BLaER1 treated with 17β-estradiol and CSF1 and Interleukin-3, amounts not matched to agents 10 nM and 100 nM (cell line): Measurements from ENCODE around the gene SDE2.
"Not testable (repeated sequence)": the region's sequence is repeated elsewhere in the genome, so short reads cannot be mapped to it uniquely, and the experiment has no call there.

Source experiments
- H3K27ac ChIP-seq, 11 experiments: shearing (Covaris generic); formaldehyde crosslinking; 2 replicates each; pipeline ENCODE4 v1.8.1; 2022
- H3K27me3 ChIP-seq, 11 experiments: shearing (Covaris generic); formaldehyde crosslinking; 2 replicates each; pipeline ENCODE4 v1.8.1; 2022
- H3K36me3 ChIP-seq, 11 experiments: shearing (Covaris generic); formaldehyde crosslinking; 2 replicates each; pipeline ENCODE4 v1.8.1; 2022
- H3K4me1 ChIP-seq, 10 experiments: shearing (Covaris generic); formaldehyde crosslinking; 2 replicates each; pipeline ENCODE4 v1.8.1; 2022
- H3K4me2 ChIP-seq, 11 experiments: shearing (Covaris generic); formaldehyde crosslinking; 2 replicates each; pipeline ENCODE4 v1.8.1; 2022
- H3K4me3 ChIP-seq, 10 experiments: shearing (Covaris generic); formaldehyde crosslinking; 2 replicates each; pipeline ENCODE4 v1.8.1; 2022
- H3K9ac ChIP-seq, 11 experiments: shearing (Covaris generic); formaldehyde crosslinking; 2 replicates each; pipeline ENCODE4 v1.8.1; 2022
- H3K9me3 ChIP-seq, 11 experiments: shearing (Covaris generic); formaldehyde crosslinking; replicated peaks in 1 of 11; 2 replicates each; pipeline ENCODE4 v1.8.1; 2022
- H4K20me1 ChIP-seq, 11 experiments: shearing (Covaris generic); formaldehyde crosslinking; 2 replicates each; pipeline ENCODE4 v1.8.1; 2022
- Cebpa-rat ChIP-seq, 11 experiments: shearing (Covaris generic); IDR thresholded peaks; 2 replicates each; pipeline ENCODE4 v1.8.1; 2022

The SDE2 gene

GRCh38 chr1:225990705-225991464 is 8.3 kb downstream of the SDE2 start:
- H3K4me1 ChIP-seq: peaks cover 8 to 34% (median 25%) of the 10 kb centered on the region in 10 experiments; a peak in 19 of 20 replicates
- peak overlapping the region in 7 of 11 experiments; percentile 5 to 46 (median 34); a peak in 11 of 22 replicates for H3K9ac ChIP-seq
- no peaks in the 10 kb centered on the region for H3K9me3 ChIP-seq
- H3K4me3 ChIP-seq: no peak overlapping the region
- peak overlapping the region in 8 of 11 experiments; percentile 6 to 42 (median 26); a peak in 12 of 22 replicates for H3K27ac ChIP-seq
- no peak for TF ChIP-seq Cebpa-rat (IDR thresholded peaks at IDR 0.05)
- no peaks in the 10 kb centered on the region for H3K27me3 ChIP-seq
- peak overlapping the region; percentile 0 to 47 (median 22); a peak in 15 of 22 replicates for H3K4me2 ChIP-seq
- H4K20me1 ChIP-seq: peaks cover 11 to 87% (median 28%) of the 10 kb centered on the region in 11 experiments; a peak in 19 of 22 replicates
- H3K36me3 ChIP-seq: peaks cover 92 to 100% (median 97%) of the 10 kb centered on the region in 11 experiments

DNA sequence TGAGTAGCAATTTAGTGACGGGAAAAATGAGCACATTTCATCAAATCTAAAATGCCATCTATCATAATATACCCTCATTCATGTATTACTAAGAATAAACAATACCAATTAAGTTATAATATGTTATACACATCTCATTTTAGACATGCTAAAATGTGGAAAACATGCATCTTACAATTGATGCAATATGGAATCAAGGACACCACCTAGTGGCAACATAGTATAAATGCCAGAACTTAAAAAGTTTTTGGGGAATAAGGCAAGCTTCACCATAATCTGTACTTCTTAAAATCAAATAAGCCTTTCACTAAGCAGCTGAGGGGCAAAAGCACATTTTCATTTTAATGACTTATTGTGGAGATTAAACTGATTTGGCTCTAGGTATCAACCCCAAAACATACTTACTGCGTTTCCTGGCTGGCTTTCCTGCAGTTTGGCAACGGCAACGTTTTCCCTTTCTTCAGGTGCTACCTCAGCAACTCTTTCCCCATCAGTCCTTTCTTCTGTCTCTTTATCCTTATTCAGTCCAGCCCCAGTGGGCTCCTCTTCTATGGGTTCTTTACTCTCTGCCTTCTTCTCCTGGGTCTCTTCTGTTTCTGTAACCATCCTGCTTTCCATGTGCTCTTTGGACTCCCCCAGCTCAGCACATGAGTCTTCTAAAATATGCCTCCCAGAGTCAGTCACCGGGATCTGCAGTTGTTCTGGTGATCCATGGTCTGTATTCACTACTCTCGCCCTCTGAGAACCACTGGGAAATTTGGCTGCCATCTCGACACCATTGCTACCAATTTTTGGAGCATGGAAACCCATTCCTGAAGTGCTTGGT is 11.4 kb downstream of the SDE2 start:
- no peak overlapping the region for H3K4me3 ChIP-seq
- no peak for TF ChIP-seq Cebpa-rat (IDR thresholded peaks at IDR 0.05)
- H3K27ac ChIP-seq: 0 out of 22 replicates have a peak overlapping the region, but pooled peaks of 1 of the 11 experiments have one; percentile 12
- H3K9me3 ChIP-seq: no peaks in the 10 kb centered on the region
- H3K27me3 ChIP-seq: no peaks in the 10 kb centered on the region
- peak overlapping the region in 1 of 11 experiments; percentile 5; a peak in 1 of 22 replicates for H3K9ac ChIP-seq
- H3K4me2 ChIP-seq: no peak overlapping the region
- H3K36me3 ChIP-seq: peaks cover 94 to 100% (median 97%) of the 10 kb centered on the region in 11 experiments
- H4K20me1 ChIP-seq: peaks cover 8 to 70% (median 28%) of the 10 kb centered on the region in 11 experiments; a peak in 16 of 22 replicates
- peaks cover 0 to 25% (median 20%) of the 10 kb centered on the region in 10 experiments; a peak in 15 of 20 replicates for H3K4me1 ChIP-seq

- H3K27ac ChIP-seq: no peak overlapping the region
- no peaks in the 10 kb centered on the region for H3K27me3 ChIP-seq
- H3K4me1 ChIP-seq: peaks cover 26 to 42% (median 31%) of the 10 kb centered on the region in 10 experiments
- peaks cover 68 to 83% (median 74%) of the 10 kb centered on the region in 11 experiments for H3K36me3 ChIP-seq
- peaks cover 2 to 47% (median 23%) of the 10 kb centered on the region in 11 experiments; a peak in 16 of 22 replicates for H4K20me1 ChIP-seq
- no peak overlapping the region for H3K4me3 ChIP-seq
- no peak overlapping the region for H3K9ac ChIP-seq
- peaks cover 0 to 13% (median 10%) of the 10 kb centered on the region in 11 experiments; a peak in 16 of 22 replicates for H3K9me3 ChIP-seq
- H3K4me2 ChIP-seq: no peak overlapping the region
- TF ChIP-seq Cebpa-rat (IDR thresholded peaks at IDR 0.05): no peak
Observed at GRCh38 chr1:225981714-225982113, 17.4 kb downstream of the SDE2 start.

GRCh38 chr1:225980005-225980836 is 18.9 kb downstream of the SDE2 start:
- TF ChIP-seq Cebpa-rat (IDR thresholded peaks at IDR 0.05): no peak
- Histone ChIP-seq H3K27me3 (no peaks in the 10 kb centered on the region), H4K20me1 (peaks cover 0 to 33% (median 10%) of the 10 kb centered on the region in 11 experiments; a peak in 12 of 22 replicates), H3K4me2 (peak overlapping the region in 3 of 11 experiments; percentile 31 to 51 (median 49); a peak in 6 of 22 replicates), H3K27ac (no peak overlapping the region), H3K4me1 (peaks cover 33 to 53% (median 43%) of the 10 kb centered on the region in 10 experiments), H3K9ac (no peak overlapping the region), H3K4me3 (no peak overlapping the region), H3K9me3 (peaks cover 0 to 13% (median 10%) of the 10 kb centered on the region in 11 experiments; a peak in 16 of 22 replicates), H3K36me3 (peaks cover 53 to 68% (median 60%) of the 10 kb centered on the region in 11 experiments)

DNA sequence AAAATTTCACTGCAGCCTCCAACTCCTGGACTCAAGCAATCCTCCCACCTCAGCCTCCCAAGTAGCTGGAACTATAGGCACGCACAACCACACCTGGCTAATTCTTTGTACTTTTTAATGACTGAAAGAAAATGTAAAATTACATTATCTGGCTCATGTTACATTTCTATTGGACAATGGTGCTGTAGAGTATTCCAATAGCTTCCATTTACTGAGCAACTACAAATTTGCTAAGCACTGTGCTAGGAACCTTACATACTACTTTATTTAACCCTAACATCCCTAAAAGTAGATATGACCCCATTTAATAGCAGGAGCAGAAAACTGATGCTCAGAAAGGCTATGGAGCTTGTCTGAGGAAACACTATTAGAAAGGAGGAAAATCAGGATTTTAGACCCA is 19.7 kb downstream of the SDE2 start:
- H3K27me3 ChIP-seq: no peaks in the 10 kb centered on the region
- H4K20me1 ChIP-seq: peaks cover 0 to 30% (median 10%) of the 10 kb centered on the region in 11 experiments; a peak in 12 of 22 replicates
- no peak overlapping the region for H3K4me3 ChIP-seq
- H3K36me3 ChIP-seq: peaks cover 45 to 60% (median 52%) of the 10 kb centered on the region in 11 experiments
- peaks cover 33 to 53% (median 43%) of the 10 kb centered on the region in 10 experiments for H3K4me1 ChIP-seq
- no peak for TF ChIP-seq Cebpa-rat (IDR thresholded peaks at IDR 0.05)
- H3K9me3 ChIP-seq: peaks cover 0 to 13% (median 10%) of the 10 kb centered on the region in 11 experiments; a peak in 16 of 22 replicates
- no peak overlapping the region for H3K9ac ChIP-seq
- peak overlapping the region in 3 of 11 experiments; percentile 65 to 92 (median 67); a peak in 3 of 22 replicates for H3K4me2 ChIP-seq
- no peak overlapping the region for H3K27ac ChIP-seq

DNA sequence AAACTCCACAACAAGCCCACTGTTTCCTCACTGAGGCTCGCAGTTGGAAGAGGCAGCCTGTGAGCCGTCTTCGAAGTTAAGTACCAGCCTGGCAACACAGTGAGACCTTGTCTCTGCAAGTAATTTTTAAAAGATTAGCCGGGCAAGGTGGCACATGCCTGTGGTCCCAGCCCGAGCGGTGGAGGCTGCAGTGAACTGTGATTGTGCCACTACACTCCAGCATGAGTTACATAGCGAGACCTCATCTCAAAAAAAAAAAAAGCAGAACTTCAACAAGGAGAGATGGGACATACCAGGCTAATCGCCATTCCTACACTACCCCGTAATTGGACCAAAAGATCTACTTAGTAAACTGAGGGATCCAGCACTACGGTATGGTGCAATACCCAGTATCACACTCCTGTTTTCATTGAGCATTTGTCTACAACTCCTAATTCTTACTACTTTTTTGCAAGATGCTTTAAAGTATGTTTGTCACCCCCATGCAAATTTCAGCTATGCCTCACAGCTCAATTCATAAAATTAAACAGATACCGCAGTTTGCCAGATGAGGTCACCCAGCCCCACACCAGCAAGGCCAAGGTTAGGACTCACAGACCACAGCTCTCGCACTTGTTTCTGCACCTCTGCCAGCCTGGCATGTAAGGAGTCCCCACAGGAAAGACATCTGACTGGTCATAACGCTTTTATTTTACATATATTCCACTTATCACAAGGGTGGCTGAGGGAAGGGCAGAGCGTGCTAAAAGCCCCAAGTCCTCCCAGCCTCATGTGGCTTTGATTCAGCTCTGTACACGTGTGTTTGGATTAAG is 21.0 kb downstream of the SDE2 start:
- TF ChIP-seq Cebpa-rat (IDR thresholded peaks at IDR 0.05): no peak
- Histone ChIP-seq H3K27ac (peak overlapping the region in 7 of 11 experiments; percentile 16 to 49 (median 38); a peak in 11 of 22 replicates), H3K4me3 (no peak overlapping the region), H3K4me2 (peak overlapping the region; percentile 65 to 92 (median 68)), H3K4me1 (peaks cover 33 to 53% (median 43%) of the 10 kb centered on the region in 10 experiments), H3K9ac (peak overlapping the region in 10 of 11 experiments; percentile 0 to 63 (median 46); a peak in 16 of 22 replicates), H3K36me3 (peaks cover 33 to 47% (median 39%) of the 10 kb centered on the region in 11 experiments), H4K20me1 (peaks cover 0 to 30% (median 10%) of the 10 kb centered on the region in 11 experiments; a peak in 11 of 22 replicates), H3K27me3 (no peaks in the 10 kb centered on the region), H3K9me3 (peaks cover 0 to 13% (median 10%) of the 10 kb centered on the region in 11 experiments; a peak in 16 of 22 replicates)

- Histone ChIP-seq H3K4me2 (peak overlapping the region; percentile 50 to 77 (median 68); a peak in 21 of 22 replicates), H3K36me3 (peaks cover 8 to 17% (median 12%) of the 10 kb centered on the region in 11 experiments; a peak in 20 of 22 replicates), H4K20me1 (peaks cover 0 to 21% (median 5%) of the 10 kb centered on the region in 11 experiments; a peak in 11 of 22 replicates), H3K9me3 (peaks cover 0 to 10% (median 0%) of the 10 kb centered on the region in 11 experiments; a peak in 5 of 22 replicates), H3K4me1 (peaks cover 25 to 46% (median 42%) of the 10 kb centered on the region in 10 experiments), H3K9ac (peak overlapping the region in 6 of 11 experiments; percentile 18 to 51 (median 32); a peak in 5 of 22 replicates)
- H3K4me3 ChIP-seq, H3K27me3 ChIP-seq, H3K27ac ChIP-seq: not testable (repeated sequence)
Observed at GRCh38 chr1:225975146-225975545, 24.0 kb downstream of the SDE2 start.
